GM19023 (cell line): ENCODE results near the gene LUZP2.

ENCODE experiments used
- ATAC-seq: cut with Tn5 transposase; IDR thresholded peaks from one replicate; pipeline ENCODE4 v1.9.1; 2021; ENCODE audit warnings: mild to moderate bottlenecking, moderate library complexity; ENCODE audit not compliant: unreplicated experiment

LUZP2 gene

DNA sequence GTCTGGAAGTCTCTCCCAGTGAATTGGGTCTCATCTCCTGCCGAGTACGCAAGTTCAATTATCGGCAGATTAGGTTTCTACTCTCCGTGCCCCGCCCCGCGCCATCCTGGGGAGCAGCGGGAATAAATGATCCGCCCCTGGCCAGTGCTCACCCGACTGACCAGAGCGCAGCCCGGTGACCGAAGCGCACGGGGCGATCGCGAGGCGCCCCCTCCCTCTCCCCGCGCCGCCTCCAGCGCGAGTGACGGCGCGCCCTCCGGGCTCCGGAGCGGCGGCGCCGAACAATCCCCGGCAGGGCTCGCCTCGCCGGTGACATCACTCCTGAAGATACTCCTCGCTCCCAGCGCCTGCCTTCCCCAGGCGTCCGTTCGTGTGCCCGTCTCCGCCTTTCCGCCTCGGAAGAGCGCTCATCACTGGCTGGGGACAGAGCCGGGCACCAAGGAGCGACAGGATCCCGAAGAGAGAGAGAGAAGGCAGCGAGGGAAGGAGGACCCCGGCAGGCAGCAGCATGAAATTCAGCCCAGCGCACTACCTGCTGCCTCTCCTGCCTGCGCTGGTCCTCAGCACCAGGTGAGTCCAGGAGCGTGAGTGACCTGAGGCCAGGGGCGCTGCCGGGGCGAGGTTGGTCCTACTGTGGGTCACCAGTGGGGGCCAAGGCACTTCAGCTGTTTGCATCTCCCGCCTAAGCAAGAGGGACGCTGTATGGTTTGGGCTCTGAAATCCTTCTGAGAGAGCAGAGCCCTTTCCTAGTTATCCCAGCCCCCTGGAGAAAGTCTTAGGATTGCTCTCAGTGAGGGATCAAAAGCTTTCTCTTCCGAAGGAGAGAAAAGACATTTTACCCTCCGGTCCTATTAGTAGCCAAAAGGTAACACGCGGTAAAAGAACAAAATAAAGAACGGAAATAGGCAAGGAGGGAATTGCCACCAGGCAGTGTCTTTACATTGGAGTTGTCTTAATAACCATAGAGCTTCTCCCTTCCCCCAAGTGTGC, at the start of gene LUZP2:
LUZP2 (plus strand) TSS at position 318 of the 990 bp plus-strand sequence.
- ATAC-seq: no peak

DNA sequence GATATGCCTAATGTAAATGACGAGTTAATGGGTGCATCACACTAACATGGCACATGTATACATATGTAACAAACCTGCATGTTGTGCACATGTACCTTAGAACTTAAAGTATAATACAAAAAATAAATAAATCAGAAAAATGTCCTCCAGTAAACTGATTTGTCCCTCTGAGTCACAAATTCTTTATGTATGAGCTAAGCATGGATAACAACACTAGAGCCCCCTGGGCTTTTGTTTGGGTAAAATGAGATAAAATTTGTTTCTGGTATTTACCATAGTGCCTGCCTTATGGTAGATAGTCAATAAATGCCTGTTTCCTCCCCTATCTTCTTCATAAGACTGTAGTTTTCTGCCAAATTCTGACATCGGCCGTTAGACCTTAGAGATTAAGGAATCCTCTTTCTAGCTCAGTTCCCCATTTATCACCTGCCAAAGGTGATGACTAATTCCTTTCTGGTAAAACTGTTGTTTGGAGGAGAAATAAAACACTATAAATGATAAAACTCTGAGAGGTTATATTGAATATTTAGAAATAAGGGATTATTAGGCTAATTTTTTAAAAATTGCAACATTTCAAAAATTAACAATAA, 43.6 kb upstream of the LUZP2 start:
- no peak for ATAC-seq

DNA sequence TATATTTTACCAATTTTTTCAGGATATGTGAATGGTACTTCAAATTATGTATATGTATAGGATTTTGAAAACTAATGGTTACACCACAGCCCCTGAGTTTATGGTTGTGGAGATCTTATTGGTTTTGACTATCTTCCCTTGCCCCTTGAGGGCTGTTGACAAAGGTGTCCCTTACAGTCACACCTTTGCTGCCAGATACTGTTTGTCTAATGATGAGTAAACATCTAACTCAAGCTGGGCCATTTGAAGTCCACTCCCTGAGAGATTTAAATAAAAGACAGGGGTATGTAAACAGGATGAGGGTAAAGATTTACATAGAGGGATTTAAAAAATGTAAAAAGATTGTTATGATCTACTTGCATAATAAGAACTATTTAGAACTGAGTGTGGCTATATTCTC, 38.9 kb upstream of the LUZP2 start:
- ATAC-seq: no peak

DNA sequence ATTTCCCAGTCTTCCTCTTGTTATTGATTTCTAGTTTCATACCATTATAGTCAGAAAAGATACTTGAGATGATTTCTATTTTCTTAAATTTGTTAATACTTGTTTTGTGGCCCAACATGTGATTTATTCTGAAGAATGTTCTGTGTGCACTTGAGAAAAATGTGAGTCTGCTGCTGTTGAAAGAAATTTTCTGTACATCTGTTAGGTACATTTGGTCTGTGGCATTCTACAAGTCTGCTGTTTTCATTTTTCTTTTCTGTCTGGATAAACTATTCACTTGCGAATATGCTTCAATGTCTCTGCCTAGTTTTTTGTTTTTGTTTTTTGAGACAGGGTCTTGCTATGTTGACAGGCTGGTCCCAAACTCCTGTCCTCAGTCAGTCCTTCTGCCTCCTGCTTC, 26.4 kb upstream of the LUZP2 start:
- ATAC-seq: no peak

DNA sequence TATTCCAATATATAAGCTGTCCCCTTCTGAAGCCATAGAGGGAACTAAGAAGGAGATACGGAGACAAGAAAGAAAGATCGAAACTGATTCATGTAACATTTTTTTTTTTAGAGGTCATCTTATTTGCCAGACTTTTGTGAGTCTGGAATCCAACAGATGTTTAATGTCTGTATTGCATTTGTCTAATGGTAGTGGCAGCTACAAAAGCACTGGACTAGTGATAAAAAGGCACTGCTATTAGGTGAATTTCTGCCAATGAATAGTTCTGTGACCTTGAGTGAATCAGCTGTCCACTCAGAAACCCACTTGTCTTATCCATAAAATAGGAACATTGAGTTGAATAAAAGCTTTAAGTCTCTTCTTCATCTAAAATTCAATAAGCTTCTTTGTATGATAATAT, 25.8 kb upstream of the LUZP2 start:
- ATAC-seq: no peak

DNA sequence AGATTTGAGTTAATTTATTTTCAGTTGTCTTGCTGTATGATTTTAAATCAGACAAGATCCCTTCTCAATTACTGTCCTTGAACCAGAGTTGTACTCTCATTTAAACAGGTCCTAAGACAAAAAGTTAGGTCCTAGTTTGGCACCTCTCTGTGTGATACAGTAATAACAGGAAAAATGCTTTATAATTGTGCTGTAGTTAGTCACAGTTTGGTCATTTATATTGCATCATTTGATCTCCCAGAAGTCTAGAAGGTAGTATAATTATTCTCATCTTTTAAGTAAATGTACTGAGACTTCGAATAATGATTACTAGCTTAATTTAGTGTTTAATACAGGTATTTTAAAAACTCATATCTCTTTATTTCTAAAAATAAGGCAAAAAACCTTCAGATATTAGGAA, 18.1 kb upstream of the LUZP2 start:
- no peak for ATAC-seq

DNA sequence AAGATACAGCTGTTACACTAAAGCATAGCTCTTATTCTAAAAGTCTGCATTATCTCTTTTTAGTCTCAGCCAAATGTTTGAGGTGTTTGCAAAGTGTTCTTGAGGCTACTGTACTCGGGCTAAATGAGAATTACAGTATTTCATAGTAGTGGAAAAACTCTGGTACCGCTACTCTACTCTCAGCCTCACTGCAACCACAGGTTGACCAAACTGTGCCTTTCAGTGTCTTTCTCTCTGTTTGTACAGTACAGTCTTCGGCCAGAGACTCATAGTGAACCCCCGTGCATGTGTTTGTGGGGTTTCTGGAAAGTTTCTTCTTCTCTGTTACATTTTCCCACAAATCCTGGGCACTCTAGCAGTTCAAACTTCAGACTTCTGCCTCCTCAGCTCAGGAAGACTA, 7.4 kb upstream of the LUZP2 start:
- ATAC-seq: no peak

DNA sequence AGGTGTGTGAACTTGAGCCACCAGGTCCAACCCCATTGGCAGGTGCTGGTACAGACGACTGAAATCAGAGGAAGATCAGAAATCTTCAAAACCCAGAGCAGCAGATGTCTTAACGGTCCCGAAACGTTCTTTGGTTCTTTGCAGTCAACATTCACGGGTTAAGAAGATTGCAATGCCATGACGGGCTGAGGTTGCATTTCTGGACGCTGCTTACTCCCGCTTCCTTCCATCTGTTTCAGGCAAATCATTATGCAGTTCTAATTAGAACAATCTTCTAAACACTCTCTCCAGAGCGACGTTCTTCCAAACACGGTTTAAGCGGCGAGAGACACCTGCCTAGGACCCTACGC, 492 bp upstream of the LUZP2 start:
- ATAC-seq: no peak

DNA sequence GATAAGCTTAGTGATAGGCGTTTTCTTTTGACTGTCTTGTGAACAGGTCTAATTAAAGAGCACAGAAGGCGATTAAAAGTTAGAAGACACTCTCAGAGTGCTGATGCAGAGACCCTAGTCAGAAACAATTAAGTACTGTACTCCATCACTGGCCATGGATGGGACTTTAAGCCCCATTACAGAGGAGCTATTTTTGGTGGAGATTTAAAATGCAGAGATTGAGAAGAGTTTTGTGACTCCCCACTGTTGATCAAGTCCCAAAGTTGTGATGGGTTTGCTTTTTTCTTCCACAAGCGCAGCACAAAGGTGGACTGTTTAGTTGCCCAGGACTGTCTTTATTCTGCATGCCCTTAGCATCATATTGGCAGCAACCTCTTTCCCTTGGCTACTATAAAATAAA, 978 bp downstream of the LUZP2 start:
- no peak for ATAC-seq

DNA sequence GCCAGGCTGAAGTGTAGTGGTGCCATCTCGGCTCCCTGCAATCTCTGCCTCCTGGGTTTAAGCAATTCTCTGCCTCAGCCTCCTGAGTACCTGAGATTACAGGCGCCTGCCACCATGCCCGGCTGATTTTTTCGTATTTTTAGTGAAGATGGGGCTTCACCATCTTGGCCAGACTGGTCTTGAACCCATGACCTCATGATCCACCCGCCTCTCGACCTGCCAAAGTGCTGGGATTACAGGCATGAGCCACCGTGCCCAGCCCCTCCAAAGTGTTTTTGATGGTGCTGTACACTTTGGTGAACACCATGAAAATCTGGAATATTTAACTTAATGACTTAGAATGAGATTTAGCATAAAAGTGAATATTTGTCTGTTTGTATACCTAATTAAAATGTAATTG, 5.6 kb downstream of the LUZP2 start:
- ATAC-seq: no peak

DNA sequence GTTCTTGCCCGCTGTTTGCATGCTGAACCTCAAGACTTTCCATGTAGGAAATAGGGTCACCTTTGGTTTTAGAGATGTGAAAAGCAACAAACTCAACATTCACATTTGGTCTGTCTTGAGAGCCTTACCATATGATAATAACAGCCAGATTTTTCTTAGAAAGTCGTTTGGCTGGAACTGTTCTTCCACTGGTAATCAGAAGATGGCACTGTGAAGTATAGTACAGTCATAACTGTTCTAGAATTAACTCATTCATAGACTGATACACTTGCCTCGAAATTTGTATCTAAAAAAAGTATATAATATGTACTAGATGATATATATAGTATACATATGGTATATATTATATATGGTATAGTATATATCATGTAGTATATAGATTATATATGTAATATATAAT, 12.3 kb downstream of the LUZP2 start:
- ATAC-seq: no peak

DNA sequence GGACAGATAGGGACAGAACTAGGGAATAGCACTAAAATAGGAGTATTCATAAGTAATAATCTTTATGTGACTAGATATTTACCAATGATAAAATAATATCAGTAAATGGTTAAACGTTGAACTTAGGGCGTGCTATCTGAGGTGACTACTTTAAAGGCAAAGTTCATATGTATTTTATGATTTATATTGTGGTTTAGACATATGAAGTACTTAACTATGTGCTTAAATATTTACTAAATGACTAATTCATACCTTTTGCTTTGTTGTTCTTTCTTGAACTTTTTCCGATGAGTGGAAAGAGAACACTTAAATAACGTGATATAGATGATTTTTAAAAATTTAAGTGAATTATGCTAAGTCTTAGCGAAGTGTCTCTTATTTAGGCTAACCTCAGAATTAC, 14.7 kb downstream of the LUZP2 start:
- no peak for ATAC-seq

DNA sequence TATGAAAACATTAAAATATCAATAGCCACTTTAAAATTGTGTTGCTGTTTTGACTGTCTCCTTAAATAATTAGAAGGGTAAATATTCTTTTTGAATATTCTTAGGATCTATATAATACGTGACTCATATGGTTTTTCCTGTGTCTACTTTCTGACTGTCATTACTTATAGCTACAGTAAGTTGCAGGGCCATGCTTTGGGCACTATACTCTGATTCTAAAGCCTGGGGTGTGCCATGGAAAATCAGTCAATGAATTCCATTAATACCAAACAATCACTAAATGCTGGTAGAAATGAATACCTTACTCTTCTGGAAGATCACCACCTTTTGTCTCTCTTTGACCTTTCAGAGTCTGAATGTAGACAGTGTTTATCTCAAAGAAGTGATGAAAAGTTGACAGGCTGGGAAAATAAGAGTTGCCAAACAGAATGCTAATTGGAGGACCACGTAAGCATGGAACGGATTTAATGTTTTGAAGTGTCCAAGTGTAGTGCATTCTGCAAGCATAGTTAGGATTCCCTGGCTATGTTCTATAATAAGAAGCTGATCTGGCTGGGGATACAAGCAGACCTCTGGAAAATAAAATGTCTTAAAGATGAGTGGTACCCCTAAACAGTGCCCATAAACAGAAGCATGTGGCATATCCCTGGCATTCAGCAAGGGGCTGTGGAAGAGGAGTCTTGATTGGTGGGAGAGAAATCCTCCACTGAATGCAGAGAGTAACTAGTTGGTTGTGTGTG, 16.8 kb downstream of the LUZP2 start:
- ATAC-seq: no peak

DNA sequence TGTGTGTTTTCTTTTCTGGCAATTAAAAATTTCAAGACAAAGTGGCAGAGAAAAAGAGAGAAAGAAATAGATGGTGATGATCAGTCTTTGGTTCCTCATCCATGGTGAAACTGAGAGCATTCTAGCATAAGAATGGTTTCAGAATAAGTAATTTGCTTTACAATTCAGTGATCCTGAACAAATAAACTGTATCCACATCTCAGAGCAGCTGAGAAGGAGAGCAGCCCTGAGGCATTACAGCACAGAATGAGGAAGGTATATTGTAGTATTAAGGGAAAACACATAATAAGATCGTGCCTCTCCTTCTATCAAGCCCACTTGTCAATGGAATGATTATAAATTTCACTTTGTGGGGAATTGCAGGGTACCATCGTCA, 17.4 kb downstream of the LUZP2 start:
- ATAC-seq: no peak

DNA sequence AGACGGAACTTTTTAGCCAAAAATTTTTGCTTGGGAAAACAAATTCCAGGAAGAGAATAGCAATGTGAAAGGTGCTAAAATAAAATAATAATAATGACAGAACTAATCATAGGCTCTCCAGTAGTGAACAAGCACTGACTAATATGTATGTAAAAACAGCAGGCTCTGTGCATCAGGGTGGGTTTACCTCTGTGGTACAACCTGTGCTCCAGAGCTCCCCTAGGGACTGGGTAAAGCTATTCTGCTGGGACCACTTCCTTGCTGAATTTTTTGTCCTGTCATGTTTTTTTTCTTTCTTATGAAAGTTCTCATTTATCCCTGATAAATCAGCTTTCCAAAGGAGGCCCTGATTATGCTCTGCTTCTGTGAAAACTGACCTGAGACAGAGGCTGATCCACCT, 18.8 kb downstream of the LUZP2 start:
- no peak for ATAC-seq

DNA sequence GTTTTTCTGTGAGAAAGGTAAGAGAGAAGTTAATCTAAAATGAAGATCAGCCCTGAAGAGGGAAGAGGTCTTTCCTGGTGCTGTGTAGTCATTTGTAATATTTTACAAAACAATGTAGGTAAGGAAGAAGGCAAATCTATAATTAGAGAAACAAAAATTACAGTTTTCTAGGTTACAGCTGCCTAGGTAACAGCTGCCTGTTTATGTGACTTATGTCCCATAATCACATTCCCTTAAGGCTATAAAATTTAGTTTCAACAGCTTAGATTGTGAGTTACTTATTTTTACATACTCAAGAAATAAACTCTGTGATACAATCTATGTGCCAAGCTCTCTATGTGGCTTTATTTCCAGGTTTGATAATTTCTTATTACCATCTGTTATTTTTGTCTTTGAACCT, 19.8 kb downstream of the LUZP2 start:
- ATAC-seq: no peak

DNA sequence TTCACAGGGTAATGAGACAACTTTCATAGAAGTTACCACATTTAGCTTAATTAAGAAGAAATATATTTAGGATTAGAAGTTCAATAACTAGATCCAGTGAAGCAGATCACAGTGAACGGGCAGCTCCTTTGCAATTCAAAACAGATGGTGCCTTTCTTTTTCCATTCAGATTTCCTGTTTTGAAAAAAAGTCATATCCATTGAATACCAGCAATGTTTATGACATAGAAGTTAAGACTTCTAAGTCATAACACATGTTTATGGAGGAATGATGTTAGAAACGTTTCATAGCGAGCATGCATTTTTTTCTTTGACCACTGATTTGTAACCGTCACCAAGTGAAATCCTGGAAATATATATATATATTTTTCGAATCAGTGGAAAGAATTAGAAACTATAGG, 24.7 kb downstream of the LUZP2 start:
- ATAC-seq: no peak

DNA sequence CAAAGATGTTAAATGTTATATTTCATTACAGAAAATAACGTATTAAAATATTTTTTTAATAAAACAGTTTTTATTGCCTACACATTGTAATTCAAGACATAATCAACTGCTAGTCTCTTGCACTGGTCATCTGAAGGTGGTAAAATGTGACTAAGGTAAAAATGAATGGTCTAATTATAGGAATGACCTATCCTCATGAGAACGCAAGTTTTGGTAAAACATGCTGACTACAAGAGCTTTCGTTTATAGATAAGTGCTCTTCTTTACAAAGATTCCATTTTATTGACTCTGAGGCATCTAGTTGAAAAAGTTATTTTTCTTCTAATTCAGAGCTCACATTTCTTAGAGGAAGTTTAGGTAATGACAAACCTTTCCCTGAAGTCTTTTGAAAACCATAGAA, 27.3 kb downstream of the LUZP2 start:
- no peak for ATAC-seq

DNA sequence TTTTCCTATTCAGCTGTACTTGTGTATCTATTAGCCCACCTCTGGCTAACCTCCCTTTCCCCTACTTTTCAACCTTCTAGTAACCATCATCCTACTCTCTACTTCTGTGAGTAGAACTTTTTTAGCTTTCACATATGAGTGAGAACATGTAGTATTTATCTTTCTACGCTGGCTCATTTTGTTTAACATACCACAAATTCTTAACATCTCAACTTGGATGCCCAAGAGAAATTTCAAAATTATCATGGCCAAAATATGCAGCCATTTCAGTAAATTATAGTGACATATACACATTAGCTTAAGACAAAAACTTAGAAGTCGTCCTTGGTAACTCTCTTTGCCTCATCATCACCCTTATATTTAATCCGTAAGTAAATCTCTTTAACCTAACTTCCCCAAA, 34.7 kb downstream of the LUZP2 start:
- ATAC-seq: no peak

DNA sequence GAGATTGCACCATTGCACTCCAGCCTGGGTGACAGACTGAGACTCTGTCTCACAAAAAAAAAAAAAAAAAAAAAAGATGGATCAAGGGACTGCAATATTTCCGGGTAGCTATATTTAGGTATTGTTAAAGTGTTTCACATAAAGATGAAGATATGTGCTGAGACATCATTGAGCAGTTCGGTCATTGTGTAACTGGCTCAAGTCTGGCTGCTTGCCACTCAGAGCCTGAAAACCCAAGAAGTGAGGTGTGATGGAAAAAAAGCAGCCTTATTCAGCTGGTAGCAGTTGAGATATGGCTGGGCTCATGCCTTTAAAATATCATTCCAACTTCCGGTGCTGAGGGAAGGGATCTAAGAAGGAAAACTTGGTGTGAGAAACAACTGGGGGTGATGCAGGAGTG, 46.9 kb downstream of the LUZP2 start:
- no peak for ATAC-seq

DNA sequence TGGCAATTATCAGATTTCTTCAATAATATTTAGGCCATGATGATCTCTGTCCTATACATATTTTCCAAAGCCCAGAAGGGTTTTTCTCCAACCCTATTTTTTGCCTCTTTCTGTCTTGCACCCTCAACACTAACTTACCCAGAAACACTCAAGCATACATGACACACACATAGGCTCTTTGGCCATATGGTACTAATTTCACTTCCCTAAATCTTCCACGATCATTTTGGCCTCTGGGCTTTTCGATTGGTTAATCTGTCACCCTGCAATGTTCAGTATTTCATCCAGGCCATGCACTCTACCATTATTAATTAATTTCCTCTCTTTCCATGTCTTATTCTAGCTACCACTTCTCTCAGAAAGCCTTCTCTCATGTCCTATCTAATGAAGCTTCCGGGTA, 59.8 kb downstream of the LUZP2 start:
- ATAC-seq: no peak

DNA sequence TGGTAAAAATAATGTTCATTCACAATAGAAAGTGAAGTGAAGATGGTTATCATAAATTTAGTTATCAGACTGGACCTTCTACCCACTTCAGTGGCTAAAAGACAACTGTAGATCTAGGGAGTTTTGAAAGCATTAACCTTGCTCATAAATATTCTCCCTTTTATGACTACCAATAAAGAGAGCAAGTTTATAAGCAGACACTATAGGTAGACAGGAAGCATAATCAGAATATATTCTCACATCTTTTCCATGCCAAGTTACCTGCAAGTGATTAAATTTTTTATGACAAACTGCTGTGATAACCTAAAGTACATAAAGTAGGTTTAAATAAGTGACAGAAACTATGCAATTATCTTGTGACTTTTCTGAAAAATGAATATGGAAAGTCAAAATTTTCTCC, 62.5 kb downstream of the LUZP2 start:
- no peak for ATAC-seq
